Activated naive CD4-positive, alpha-beta T cell treated with anti-CD3 and anti-CD28 coated beads, Interleukin-2, amount 50 U/mL, for 24 hours (primary cell): Measurements from ENCODE around the gene PIM2.
"Not testable (repeated sequence)": the region's sequence is repeated elsewhere in the genome, so short reads cannot be mapped to it uniquely, and the experiment has no call there.

Source experiments
- H3K27ac Mint-ChIP-seq: one replicate; pipeline ENCODE4 v1.8.0; 2021; ENCODE audit warnings: mild to moderate bottlenecking, mixed read lengths
- H3K27me3 Mint-ChIP-seq: one replicate; pipeline ENCODE4 v1.8.0; 2021; ENCODE audit warnings: mixed read lengths
- H3K36me3 Mint-ChIP-seq: one replicate; pipeline ENCODE4 v1.8.0; 2021; ENCODE audit warnings: mixed read lengths
- H3K4me1 Mint-ChIP-seq: one replicate; pipeline ENCODE4 v1.8.0; 2021; ENCODE audit warnings: mixed read lengths
- H3K4me3 Mint-ChIP-seq: one replicate; pipeline ENCODE4 v1.8.0; 2021; ENCODE audit warnings: mild to moderate bottlenecking, mixed read lengths
- H3K9me3 Mint-ChIP-seq: one replicate; pipeline ENCODE4 v1.8.0; 2021; ENCODE audit warnings: mixed read lengths

PIM2 gene

GRCh38 chrX:48902135-48902534 is 16.7 kb downstream of the PIM2 start:
- no peaks in the 10 kb centered on the region for H3K9me3 Mint-ChIP-seq
- no peak overlapping the region for H3K4me3 Mint-ChIP-seq
- H3K36me3 Mint-ChIP-seq: peaks cover 4% of the 10 kb centered on the region
- H3K27me3 Mint-ChIP-seq: no peaks in the 10 kb centered on the region
- no peak overlapping the region for H3K27ac Mint-ChIP-seq
- no peaks in the 10 kb centered on the region for H3K4me1 Mint-ChIP-seq

GRCh38 chrX:48901069-48901468 is 17.8 kb downstream of the PIM2 start:
- no peak overlapping the region for H3K4me3 Mint-ChIP-seq
- no peaks in the 10 kb centered on the region for H3K4me1 Mint-ChIP-seq
- peak overlapping the region; percentile 65 for H3K27ac Mint-ChIP-seq
- peaks cover 4% of the 10 kb centered on the region for H3K36me3 Mint-ChIP-seq
- H3K27me3 Mint-ChIP-seq: no peaks in the 10 kb centered on the region
- H3K9me3 Mint-ChIP-seq: no peaks in the 10 kb centered on the region

GRCh38 chrX:48899078-48899410 is 19.8 kb downstream of the PIM2 start:
- peaks cover 4% of the 10 kb centered on the region for H3K36me3 Mint-ChIP-seq
- H3K4me3 Mint-ChIP-seq: peak overlapping the region; percentile 33
- H3K27me3 Mint-ChIP-seq: no peaks in the 10 kb centered on the region
- H3K27ac Mint-ChIP-seq: no peak overlapping the region
- no peaks in the 10 kb centered on the region for H3K9me3 Mint-ChIP-seq
- H3K4me1 Mint-ChIP-seq: peaks cover 11% of the 10 kb centered on the region

- H3K4me3 Mint-ChIP-seq: peak within 1 kb of the TSS; percentile 93
- no peaks in the 10 kb centered on the region for H3K27me3 Mint-ChIP-seq
- H3K36me3 Mint-ChIP-seq: peaks cover 4% of the 10 kb centered on the region
- H3K4me1 Mint-ChIP-seq: peaks cover 11% of the 10 kb centered on the region
- no peaks in the 10 kb centered on the region for H3K9me3 Mint-ChIP-seq
- peak within 1 kb of the TSS; percentile 99 for H3K27ac Mint-ChIP-seq
Measured at GRCh38 chrX:48897625-48898306, 21.1 kb downstream of the PIM2 start, which contains the start of the genes PQBP1 and TIMM17B. Gene PQBP1, plus strand, starts transcription at chrX:48897930. Its CDS starts 580 bp downstream, at chrX:48898510. Gene TIMM17B, minus strand, starts transcription at chrX:48897768. Its CDS starts 19 bp downstream, at chrX:48897749.

- Mint-ChIP-seq H3K27ac (peak overlapping the region; percentile 99), H3K36me3 (peaks cover 4% of the 10 kb centered on the region)
Measured at GRCh38 chrX:48897157-48897624, 21.6 kb downstream of the PIM2 start.

GRCh38 chrX:48896611-48897011 is 22.2 kb downstream of the PIM2 start:
- H3K27ac Mint-ChIP-seq: peak overlapping the region; percentile 99
- H3K4me3 Mint-ChIP-seq: peak overlapping the region; percentile 93
- H3K9me3 Mint-ChIP-seq: no peaks in the 10 kb centered on the region
- no peaks in the 10 kb centered on the region for H3K27me3 Mint-ChIP-seq
- no peaks in the 10 kb centered on the region for H3K36me3 Mint-ChIP-seq
- peaks cover 14% of the 10 kb centered on the region for H3K4me1 Mint-ChIP-seq

More at GRCh38 chrX:48897157-48897624, 21.6 kb downstream of the PIM2 start:
- no peaks in the 10 kb centered on the region for H3K27me3 Mint-ChIP-seq
- peak overlapping the region; percentile 93 for H3K4me3 Mint-ChIP-seq
- H3K4me1 Mint-ChIP-seq: peaks cover 11% of the 10 kb centered on the region
- H3K9me3 Mint-ChIP-seq: no peaks in the 10 kb centered on the region

- Mint-ChIP-seq H3K27ac (no peak overlapping the region), H3K9me3 (no peaks in the 10 kb centered on the region), H3K27me3 (no peaks in the 10 kb centered on the region), H3K4me1 (peaks cover 23% of the 10 kb centered on the region), H3K4me3 (peak overlapping the region; percentile 55), H3K36me3 (no peaks in the 10 kb centered on the region)
Measured at GRCh38 chrX:48894891-48895290, 23.9 kb downstream of the PIM2 start.

- Mint-ChIP-seq H3K4me1 (peaks cover 23% of the 10 kb centered on the region), H3K27ac (no peak overlapping the region)
Measured at GRCh38 chrX:48893556-48894348, 25.1 kb downstream of the PIM2 start.

GRCh38 chrX:48892896-48893295 is 25.9 kb downstream of the PIM2 start:
- Mint-ChIP-seq H3K4me1 (peaks cover 23% of the 10 kb centered on the region), H3K9me3 (no peaks in the 10 kb centered on the region), H3K4me3 (peak overlapping the region; percentile 36), H3K36me3 (no peaks in the 10 kb centered on the region), H3K27me3 (no peaks in the 10 kb centered on the region), H3K27ac (peak overlapping the region; percentile 75)

More at GRCh38 chrX:48893556-48894348, 25.1 kb downstream of the PIM2 start:
- no peak overlapping the region for H3K4me3 Mint-ChIP-seq
- no peaks in the 10 kb centered on the region for H3K27me3 Mint-ChIP-seq
- no peaks in the 10 kb centered on the region for H3K9me3 Mint-ChIP-seq
- no peaks in the 10 kb centered on the region for H3K36me3 Mint-ChIP-seq

- Mint-ChIP-seq H3K4me1 (peaks cover 23% of the 10 kb centered on the region), H3K9me3 (no peaks in the 10 kb centered on the region), H3K27ac (peak overlapping the region; percentile 4), H3K4me3 (peak overlapping the region; percentile 71), H3K27me3 (no peaks in the 10 kb centered on the region), H3K36me3 (no peaks in the 10 kb centered on the region)
Measured at GRCh38 chrX:48891402-48892288, 27.2 kb downstream of the PIM2 start.

- H3K4me1 Mint-ChIP-seq: peaks cover 23% of the 10 kb centered on the region
- H3K27ac Mint-ChIP-seq: peak overlapping the region; percentile 79
- peak overlapping the region; percentile 87 for H3K4me3 Mint-ChIP-seq
- no peaks in the 10 kb centered on the region for H3K9me3 Mint-ChIP-seq
- no peaks in the 10 kb centered on the region for H3K27me3 Mint-ChIP-seq
- H3K36me3 Mint-ChIP-seq: no peaks in the 10 kb centered on the region
Measured at GRCh38 chrX:48890934-48891401, 27.9 kb downstream of the PIM2 start.

GRCh38 chrX:48890296-48890925 is 28.4 kb downstream of the PIM2 start:
- Mint-ChIP-seq H3K9me3 (no peaks in the 10 kb centered on the region), H3K4me1 (peaks cover 19% of the 10 kb centered on the region), H3K36me3 (no peaks in the 10 kb centered on the region), H3K4me3 (peak overlapping the region; percentile 87), H3K27ac (peak overlapping the region; percentile 79), H3K27me3 (no peaks in the 10 kb centered on the region)

GRCh38 chrX:48886586-48886985 is 32.2 kb downstream of the PIM2 start:
- H3K4me3 Mint-ChIP-seq, H3K36me3 Mint-ChIP-seq, H3K9me3 Mint-ChIP-seq, H3K27ac Mint-ChIP-seq, H3K27me3 Mint-ChIP-seq, H3K4me1 Mint-ChIP-seq: not testable (repeated sequence)

- H3K27ac Mint-ChIP-seq: no peak overlapping the region
- peaks cover 2% of the 10 kb centered on the region for H3K36me3 Mint-ChIP-seq
- no peak overlapping the region for H3K4me3 Mint-ChIP-seq
- no peaks in the 10 kb centered on the region for H3K4me1 Mint-ChIP-seq
- no peaks in the 10 kb centered on the region for H3K27me3 Mint-ChIP-seq
- no peaks in the 10 kb centered on the region for H3K9me3 Mint-ChIP-seq
Measured at GRCh38 chrX:48883729-48884128, 35.1 kb downstream of the PIM2 start.

- not testable (repeated sequence) for H3K4me3 Mint-ChIP-seq, H3K9me3 Mint-ChIP-seq, H3K27me3 Mint-ChIP-seq, H3K27ac Mint-ChIP-seq, H3K36me3 Mint-ChIP-seq, H3K4me1 Mint-ChIP-seq
Measured at GRCh38 chrX:48876944-48877343, 41.9 kb downstream of the PIM2 start.
